Sigmoid colon (tissue), 7 donors: Measurements from ENCODE around the gene LTBP3. TPM values are rescaled to one million over a fixed set of nuclear protein-coding genes. Genes with fewer than 3 reads are reported as not detected.

ENCODE experiments used
- DNase-seq: peaks from one replicate; pipeline ENCODE4 v3.0.0-alpha.2; 2019
- H3K27ac ChIP-seq, 4 donors: fragments of 200-600 bp; sonication (generic); one replicate each; pipeline ENCODE4 v1.5.1; 2016 to 2019; ENCODE audit warnings: mild to moderate bottlenecking in 1 of 4
- H3K27me3 ChIP-seq, 3 donors: fragments of 200-600 bp; sonication (generic); one replicate each; pipeline ENCODE4 v1.5.1; 2019; ENCODE audit warnings: mild to moderate bottlenecking in 1 of 3
- H3K36me3 ChIP-seq, 4 donors: fragments of 200-600 bp; sonication (generic); one replicate each; pipeline ENCODE4 v1.5.1; 2016 to 2019
- H3K4me1 ChIP-seq, 4 donors: fragments of 200-600 bp; sonication (generic); one replicate each; pipeline ENCODE4 v1.5.1; 2017 to 2019
- H3K4me3 ChIP-seq, 4 donors: fragments of 200-600 bp; sonication (generic); one replicate each; pipeline ENCODE4 v1.5.1; 2017 to 2019; ENCODE audit warnings: mild to moderate bottlenecking in 2 of 4, moderate library complexity in 1 of 4
- H3K9me3 ChIP-seq, 4 donors: fragments of 200-600 bp in 3 of 4; sonication (generic) in 3 of 4; one replicate each; pipeline versions ENCODE4 v1.5.1 to v1.6.1; 2013 to 2019
- CTCF ChIP-seq, 4 experiments: fragments of 450-650 bp in 3 of 4; fragments of 200-600 bp in 1 of 4; IDR thresholded peaks; one replicate each; pipeline ENCODE4 v1.5.1; 2016 to 2019; ENCODE audit warnings: antibody characterized with exemption in 4 of 4, mild to moderate bottlenecking in 3 of 4, moderate library complexity in 2 of 4
- EP300 ChIP-seq, 4 donors: sonication (generic); formaldehyde crosslinking; IDR thresholded peaks; one replicate each; pipeline ENCODE4 v1.6.1; 2017; ENCODE audit warnings: antibody characterized with exemption in 4 of 4
- POLR2A ChIP-seq, 2 donors: fragments of 450-650 bp; IDR thresholded peaks; one replicate each; pipeline ENCODE4 v1.6.1; 2016; ENCODE audit warnings: antibody characterized with exemption in 2 of 2, mild to moderate bottlenecking in 2 of 2, moderate library complexity in 2 of 2
- POLR2AphosphoS5 ChIP-seq, 4 donors: sonication (generic); formaldehyde crosslinking; IDR thresholded peaks; one replicate each; pipeline ENCODE4 v1.6.1; 2017; ENCODE audit warnings: antibody characterized with exemption in 4 of 4
- WGBS, 2 donors: extraction: QIAGEN DNeasy Blood & Tissue Kit; methylation state at CpG; one replicate each; pipeline ENCODE4 v1.1.7; 2013; 5-methylcytosine and 5-hydroxymethylcytosine counted together
- intact Hi-C: fragments of 100-400 bp; cut with DNase I; formaldehyde crosslinking; loops from one replicate; pipeline ENCODE4 v1.15.1; 2023
- polyA plus RNA-seq, 3 donors: library from polyadenylated mRNA; stranded (reverse); fragments of 200-250 nt; gene quantifications; one replicate each; pipeline ENCODE4 v1.2.3, GENCODE V29; 2013
- total RNA-seq, 4 donors: library from RNA; depleted of rRNA; stranded (reverse); fragments of >200 nt; gene quantifications; one replicate each; pipeline ENCODE4 v1.1.0, GENCODE V29; 2016
- donor health status: healthy with polysubstance abuse.
- donor health status: Bipolar disorder and iron deficiency.
- donor health status: healthy.

The LTBP3 gene
- total and polyA plus RNA-seq, 7 donors = 3.9 to 268 (median 79.6) TPM

- H3K36me3 ChIP-seq = peaks cover 28 to 91% (median 59%) of the 10 kb centered on the region in 4 donors
- H3K27me3 ChIP-seq = no peaks in the 10 kb centered on the region
- H3K27ac ChIP-seq = no peak overlapping the region
- TF ChIP-seq EP300 (IDR thresholded peaks at IDR 0.05) = no peak
- peak in 1 of 4 donors; percentile 6 for TF ChIP-seq POLR2AphosphoS5 (IDR thresholded peaks at IDR 0.05)
- TF ChIP-seq POLR2A (IDR thresholded peaks at IDR 0.05) = no peak
- no peak for TF ChIP-seq CTCF (IDR thresholded peaks at IDR 0.05)
- intact Hi-C loops = no loop called here
- H3K4me1 ChIP-seq = peaks cover 0 to 11% (median 10%) of the 10 kb centered on the region in 4 donors
- no peaks in the 10 kb centered on the region for H3K9me3 ChIP-seq
- H3K4me3 ChIP-seq = no peak overlapping the region
- 88 to 95% methylated on average over 9 of the region's 9 CpGs for WGBS, 2 donors
- DNase-seq = no peak
These were observed 23.1 kb downstream of the LTBP3 start for GRCh38 chr11:65535102-65535501.

DNA sequence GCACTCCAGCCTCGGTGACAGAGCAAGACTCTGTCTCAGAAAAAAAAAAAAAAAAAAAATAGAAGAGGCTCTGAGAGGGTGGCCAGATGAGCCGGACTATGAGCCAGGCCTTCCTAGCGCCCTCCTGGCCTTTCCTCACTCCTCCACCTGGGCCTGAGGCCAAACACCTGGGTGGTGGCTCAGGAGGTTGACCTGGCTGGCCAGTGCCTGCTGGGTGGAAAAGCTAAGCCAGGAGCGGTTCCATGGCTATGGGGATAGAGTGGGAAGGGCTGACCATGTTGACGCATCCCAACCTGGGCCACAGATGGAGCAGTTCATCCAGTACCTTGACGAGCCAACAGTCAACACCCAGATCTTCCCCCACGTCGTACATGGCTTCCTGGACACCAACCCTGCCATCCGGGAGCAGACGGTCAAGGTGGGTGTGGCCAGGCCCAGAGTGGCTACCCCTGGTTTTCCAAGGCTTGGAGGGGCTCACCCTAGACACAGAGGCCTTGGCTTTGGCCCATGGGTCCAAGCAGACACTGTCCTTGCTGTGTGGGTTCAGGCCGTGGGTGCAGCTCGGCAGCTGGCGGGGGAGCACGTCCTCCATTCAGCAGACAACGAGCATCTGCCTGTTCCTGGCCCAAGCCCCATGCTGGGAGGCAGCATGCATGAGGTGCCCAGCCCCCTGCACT is 25.6 kb downstream of the LTBP3 start:
- 91% methylated on average over 15 of the region's 15 CpGs for WGBS, 2 donors
- peak; percentile 69 for DNase-seq
- intact Hi-C loops = no loop called here
- TF ChIP-seq POLR2AphosphoS5 (IDR thresholded peaks at IDR 0.05) (no peak), EP300 (IDR thresholded peaks at IDR 0.05) (no peak), CTCF (IDR thresholded peaks at IDR 0.05) (no peak), POLR2A (IDR thresholded peaks at IDR 0.05) (no peak)
- Histone ChIP-seq H3K27me3 (no peaks in the 10 kb centered on the region), H3K9me3 (no peaks in the 10 kb centered on the region), H3K36me3 (peaks cover 33 to 96% (median 46%) of the 10 kb centered on the region in 4 donors), H3K4me3 (no peak overlapping the region), H3K27ac (peak overlapping the region in 1 of 4 donors; percentile 45), H3K4me1 (no peaks in the 10 kb centered on the region)

GRCh38 chr11:65530157-65530496 is 28.0 kb downstream of the LTBP3 start:
- no peaks in the 10 kb centered on the region for H3K9me3 ChIP-seq
- WGBS, 2 donors = 85 to 86% methylated on average over 5 of the region's 5 CpGs
- TF ChIP-seq POLR2A (IDR thresholded peaks at IDR 0.05) (no peak), EP300 (IDR thresholded peaks at IDR 0.05) (no peak), POLR2AphosphoS5 (IDR thresholded peaks at IDR 0.05) (no peak), CTCF (IDR thresholded peaks at IDR 0.05) (no peak)
- intact Hi-C loops = no loop called here
- no peak for DNase-seq
- peaks cover 0 to 19% (median 15%) of the 10 kb centered on the region in 4 donors for H3K4me1 ChIP-seq
- no peaks in the 10 kb centered on the region for H3K27me3 ChIP-seq
- H3K27ac ChIP-seq = no peak overlapping the region
- H3K4me3 ChIP-seq = no peak overlapping the region
- peaks cover 30 to 88% (median 41%) of the 10 kb centered on the region in 4 donors for H3K36me3 ChIP-seq

DNA sequence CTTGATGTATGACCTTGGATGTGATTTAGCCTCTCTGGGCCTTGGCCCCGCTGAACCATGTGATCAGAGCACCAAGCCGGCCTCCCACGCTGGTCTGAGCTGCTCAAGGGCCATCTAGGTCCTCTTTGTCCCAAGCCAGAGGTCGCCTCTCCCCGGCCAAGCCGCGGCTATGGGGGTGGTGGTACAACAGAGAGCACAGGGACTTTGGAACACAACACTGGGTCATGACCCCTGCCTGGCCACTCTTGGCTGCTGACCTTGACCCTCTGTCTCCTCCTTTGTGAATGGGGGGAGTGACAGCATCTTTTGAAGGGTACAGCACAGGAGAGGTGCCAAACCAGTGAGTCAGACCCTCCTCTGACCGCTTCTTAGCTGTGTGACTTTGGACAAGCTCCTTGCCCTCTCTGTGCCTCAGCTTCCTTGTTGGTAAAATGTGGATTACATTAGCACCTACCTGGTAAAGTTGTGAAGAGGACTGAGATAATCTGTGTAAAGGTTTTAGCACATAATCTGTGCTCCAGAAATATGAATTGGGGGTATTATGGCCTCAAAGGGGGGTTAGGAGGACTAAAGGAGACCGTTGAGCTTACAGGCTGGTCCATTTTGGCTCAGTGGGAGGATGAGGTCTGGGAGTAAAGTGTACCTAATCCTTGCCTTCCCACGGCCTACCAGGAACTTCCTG is 28.5 kb downstream of the LTBP3 start:
- no peak overlapping the region for H3K27ac ChIP-seq
- intact Hi-C loops = no loop called here
- 87% methylated on average over 10 of the region's 10 CpGs for WGBS, 2 donors

More for the DNA sequence above, 28.5 kb downstream of the LTBP3 start:
- H3K4me3 ChIP-seq = no peak overlapping the region
- peaks cover 0 to 19% (median 15%) of the 10 kb centered on the region in 4 donors for H3K4me1 ChIP-seq
- peaks cover 30 to 83% (median 40%) of the 10 kb centered on the region in 4 donors for H3K36me3 ChIP-seq
- H3K9me3 ChIP-seq = no peaks in the 10 kb centered on the region
- TF ChIP-seq EP300 (IDR thresholded peaks at IDR 0.05) (no peak), POLR2A (IDR thresholded peaks at IDR 0.05) (no peak), POLR2AphosphoS5 (IDR thresholded peaks at IDR 0.05) (no peak), CTCF (IDR thresholded peaks at IDR 0.05) (no peak)
- no peaks in the 10 kb centered on the region for H3K27me3 ChIP-seq
- no peak for DNase-seq
